Measurements from ENCODE around the gene KDM6A.

DNA sequence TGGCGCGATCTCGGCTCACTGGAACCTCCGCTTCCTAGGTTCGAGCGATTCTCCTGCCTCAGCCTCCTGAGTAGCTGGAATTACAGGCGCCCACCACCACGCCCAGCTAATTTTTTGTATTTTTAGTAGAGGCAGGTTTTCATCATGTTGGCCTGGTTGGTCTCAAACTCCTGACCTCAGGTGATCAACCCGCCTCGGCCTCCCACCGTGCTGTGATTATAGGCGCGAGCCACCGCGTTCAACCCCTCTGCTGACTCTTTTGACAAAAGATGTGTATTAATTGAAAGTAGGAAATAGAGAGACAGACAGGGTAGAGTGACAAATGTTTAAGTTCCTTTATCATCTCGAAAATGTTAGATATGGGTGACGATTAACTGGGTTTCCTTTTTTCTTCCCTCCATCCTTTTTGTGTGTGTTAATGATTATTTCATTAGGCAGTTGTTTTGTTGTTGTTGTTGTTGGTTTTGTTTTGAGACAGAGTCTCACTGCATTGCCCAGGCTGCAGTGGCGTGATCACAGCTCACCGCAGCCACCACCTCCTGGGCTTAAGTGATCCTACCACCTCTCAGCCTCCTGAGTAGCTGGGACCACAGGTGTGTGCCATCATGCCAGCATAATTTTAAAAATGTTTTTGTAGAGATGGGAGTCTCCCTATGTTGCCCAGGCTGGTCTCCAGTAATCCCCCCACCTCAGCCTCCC, 79.5 kb downstream of the KDM6A start:
- TF ChIP-seq, protein P1, sequence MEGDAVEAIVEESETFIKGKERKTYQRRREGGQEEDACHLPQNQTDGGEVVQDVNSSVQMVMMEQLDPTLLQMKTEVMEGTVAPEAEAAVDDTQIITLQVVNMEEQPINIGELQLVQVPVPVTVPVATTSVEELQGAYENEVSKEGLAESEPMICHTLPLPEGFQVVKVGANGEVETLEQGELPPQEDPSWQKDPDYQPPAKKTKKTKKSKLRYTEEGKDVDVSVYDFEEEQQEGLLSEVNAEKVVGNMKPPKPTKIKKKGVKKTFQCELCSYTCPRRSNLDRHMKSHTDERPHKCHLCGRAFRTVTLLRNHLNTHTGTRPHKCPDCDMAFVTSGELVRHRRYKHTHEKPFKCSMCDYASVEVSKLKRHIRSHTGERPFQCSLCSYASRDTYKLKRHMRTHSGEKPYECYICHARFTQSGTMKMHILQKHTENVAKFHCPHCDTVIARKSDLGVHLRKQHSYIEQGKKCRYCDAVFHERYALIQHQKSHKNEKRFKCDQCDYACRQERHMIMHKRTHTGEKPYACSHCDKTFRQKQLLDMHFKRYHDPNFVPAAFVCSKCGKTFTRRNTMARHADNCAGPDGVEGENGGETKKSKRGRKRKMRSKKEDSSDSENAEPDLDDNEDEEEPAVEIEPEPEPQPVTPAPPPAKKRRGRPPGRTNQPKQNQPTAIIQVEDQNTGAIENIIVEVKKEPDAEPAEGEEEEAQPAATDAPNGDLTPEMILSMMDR (IDR thresholded peaks at IDR 0.05; ENCODE audit: low read length), result no peak
- no peak for TF ChIP-seq EZH2 (IDR thresholded peaks at IDR 0.05; ENCODE audit: borderline replicate concordance, low read length)
